ENCODE results near the gene DGKA.
"Not testable (repeated sequence)": the region's sequence is repeated elsewhere in the genome, so short reads cannot be mapped to it uniquely, and the experiment has no call there.

DGKA gene

DNA sequence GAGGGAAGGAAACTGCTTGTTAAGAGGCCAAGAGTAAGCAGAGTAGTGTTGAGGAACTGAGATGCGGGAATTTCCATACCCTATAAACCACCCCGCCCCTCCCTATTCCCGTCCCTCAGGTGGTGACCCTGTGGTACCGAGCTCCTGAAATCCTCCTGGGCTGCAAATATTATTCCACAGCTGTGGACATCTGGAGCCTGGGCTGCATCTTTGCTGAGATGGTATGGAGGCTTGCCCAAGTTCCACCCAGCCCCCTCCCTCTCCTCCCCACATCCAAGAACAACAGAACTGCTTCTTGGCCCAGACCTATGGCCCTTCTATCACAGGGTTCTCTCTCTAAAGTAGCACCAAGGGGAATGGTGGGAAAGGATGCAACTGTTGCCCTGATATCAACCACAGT, 38.4 kb downstream of the DGKA start:
- DNase-seq: no peak

- no peak for DNase-seq
Observed at GRCh38 chr12:55970775-55971174, 39.8 kb downstream of the DGKA start.

GRCh38 chr12:55972042-55972441, 41.1 kb downstream of the DGKA start:
- no peak for DNase-seq

GRCh38 chr12:55972456-55972855, 41.5 kb downstream of the DGKA start:
- DNase-seq: no peak

- peak; percentile 52 for DNase-seq
Observed at GRCh38 chr12:55972911-55973598, 42.1 kb downstream of the DGKA start.

- peak; percentile 100 for DNase-seq
Observed at GRCh38 chr12:55973599-55974307, 42.8 kb downstream of the DGKA start, which contains the start of gene RAB5B. Gene RAB5B (plus strand): TSS chr12:55974078. CDS start chr12:55986961, 12,883 bp downstream.

- no peak for DNase-seq
Observed at GRCh38 chr12:55974308-55974730, 43.4 kb downstream of the DGKA start.

DNA sequence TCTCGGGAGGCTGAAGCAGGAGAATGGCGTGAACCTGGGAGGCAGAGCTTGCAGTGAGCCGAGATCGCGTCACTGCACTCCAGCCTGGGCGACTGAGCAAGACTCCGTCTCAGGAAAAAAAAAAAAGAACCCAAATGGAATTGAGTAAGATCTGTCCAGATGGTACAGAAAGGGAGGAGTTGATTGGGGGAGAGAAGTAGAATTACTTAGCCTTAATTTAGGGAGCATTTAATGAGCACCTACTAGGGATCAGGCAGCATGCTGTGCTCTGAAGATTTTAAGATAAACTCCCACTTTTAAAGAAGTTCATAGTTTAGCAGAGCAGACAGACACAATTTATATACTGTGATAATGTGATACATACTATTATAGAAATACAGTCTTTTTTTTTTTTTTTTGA, 47.4 kb downstream of the DGKA start:
- no peak for DNase-seq

DNA sequence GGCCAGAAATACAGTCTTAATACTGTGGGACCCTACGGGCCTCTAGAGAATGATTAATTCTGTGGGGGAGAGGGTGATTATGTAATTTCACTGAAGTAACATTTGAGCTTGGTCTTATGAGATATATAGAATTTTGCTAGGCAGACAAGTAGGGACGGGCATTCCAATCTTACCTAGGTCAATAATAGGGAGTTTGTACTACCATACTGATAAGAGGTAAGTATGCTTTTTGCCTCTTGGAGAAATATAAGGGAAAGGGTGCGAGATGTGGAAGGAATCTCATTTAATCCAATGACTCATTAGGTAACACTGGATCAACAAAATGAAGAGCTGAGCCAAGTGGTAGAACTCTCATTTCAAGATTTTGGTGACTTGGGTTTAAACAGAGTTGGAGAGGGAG, 48.1 kb downstream of the DGKA start:
- no peak for DNase-seq

GRCh38 chr12:55981882-55982281, 50.9 kb downstream of the DGKA start:
- DNase-seq: not testable (repeated sequence)

DNA sequence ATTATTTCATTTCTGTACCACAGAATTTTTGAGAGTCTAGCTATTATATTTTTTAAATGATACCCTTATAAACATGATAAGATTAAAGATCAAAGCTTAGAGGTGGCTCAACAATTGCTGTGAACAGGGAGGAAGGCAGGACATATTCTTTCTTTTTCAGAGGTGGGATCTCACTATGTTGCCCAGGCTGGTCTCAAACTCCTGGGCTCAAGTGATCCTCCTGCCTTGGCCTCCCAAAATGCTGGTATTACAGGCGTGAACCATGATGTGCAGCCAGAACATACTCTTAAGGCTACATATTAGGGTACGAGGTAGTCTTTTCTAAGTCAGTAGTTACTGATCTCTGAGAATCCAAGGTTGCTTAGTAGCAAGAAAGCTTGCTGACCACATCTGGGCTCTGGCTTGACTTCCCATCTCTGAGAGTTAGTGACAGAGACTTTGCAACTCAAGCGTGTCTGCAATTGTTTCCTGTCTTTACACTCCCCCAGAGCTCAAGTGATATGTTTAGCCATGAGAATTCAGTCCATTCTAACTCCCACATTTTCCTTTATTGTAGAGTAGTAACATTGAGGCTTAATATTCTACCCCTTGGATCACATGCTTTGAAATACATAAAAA, 51.5 kb downstream of the DGKA start:
- peak; percentile 68 for DNase-seq

- DNase-seq: peak; percentile 54
Observed at GRCh38 chr12:55983232-55983842, 52.4 kb downstream of the DGKA start.

DNA sequence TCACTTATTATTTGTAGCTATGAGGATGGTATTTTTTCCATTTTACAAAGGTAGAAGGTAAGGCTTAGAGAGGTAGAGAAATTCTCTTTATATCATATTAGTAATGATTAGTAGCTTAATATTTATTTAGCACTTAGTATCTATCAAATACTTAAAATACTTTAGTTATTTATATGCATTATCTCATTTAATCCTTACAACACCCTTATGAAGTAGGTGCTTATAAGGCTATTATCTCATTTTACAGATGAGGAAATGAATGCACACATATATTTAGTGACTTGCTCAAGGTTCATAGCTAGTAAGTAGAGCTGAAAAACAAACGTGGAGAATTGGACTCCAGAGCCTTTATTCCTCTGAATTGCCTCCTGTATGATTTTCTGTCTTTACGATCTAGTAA, 53.9 kb downstream of the DGKA start:
- no peak for DNase-seq

DNA sequence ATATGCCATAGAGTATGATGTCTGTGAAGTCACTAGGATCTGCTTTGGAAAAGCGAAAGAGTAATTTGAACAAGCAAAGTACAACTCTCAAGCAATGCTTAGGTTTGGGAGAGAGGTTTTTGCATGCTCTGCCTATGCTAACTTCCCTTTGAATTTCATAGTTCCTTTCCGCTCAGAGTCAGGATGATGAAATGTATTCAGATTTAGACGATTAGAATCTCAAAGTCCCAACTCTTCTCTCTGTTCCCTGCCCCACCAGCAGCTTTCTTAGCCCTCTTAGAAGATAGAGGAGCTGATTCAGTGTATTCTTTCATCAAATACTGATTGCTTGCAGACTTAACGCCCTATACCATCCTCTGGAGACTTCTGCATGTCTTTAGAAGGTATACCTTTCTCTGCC, 54.4 kb downstream of the DGKA start:
- no peak for DNase-seq

- DNase-seq: not testable (repeated sequence)
Observed at GRCh38 chr12:55985976-55986375, 55.0 kb downstream of the DGKA start.

DNA sequence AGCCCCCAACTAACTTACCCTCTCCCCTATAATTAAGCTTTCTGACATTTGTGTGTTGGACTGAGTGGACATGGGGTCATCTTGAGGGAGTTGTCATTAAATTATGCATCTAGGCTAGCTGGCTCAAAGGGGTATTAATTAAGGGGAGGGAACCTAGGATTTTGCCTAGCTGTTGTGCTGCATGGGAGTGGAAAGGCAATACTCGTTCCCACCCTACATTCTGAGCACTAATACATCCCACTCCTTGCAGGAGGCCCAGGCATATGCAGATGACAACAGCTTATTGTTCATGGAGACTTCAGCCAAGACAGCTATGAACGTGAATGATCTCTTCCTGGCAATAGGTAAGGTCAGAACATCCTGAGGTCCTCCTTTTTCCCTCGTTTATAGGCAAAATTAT, 60.1 kb downstream of the DGKA start:
- DNase-seq: no peak

GRCh38 chr12:55993230-55993853, 62.4 kb downstream of the DGKA start:
- DNase-seq: no peak

DNA sequence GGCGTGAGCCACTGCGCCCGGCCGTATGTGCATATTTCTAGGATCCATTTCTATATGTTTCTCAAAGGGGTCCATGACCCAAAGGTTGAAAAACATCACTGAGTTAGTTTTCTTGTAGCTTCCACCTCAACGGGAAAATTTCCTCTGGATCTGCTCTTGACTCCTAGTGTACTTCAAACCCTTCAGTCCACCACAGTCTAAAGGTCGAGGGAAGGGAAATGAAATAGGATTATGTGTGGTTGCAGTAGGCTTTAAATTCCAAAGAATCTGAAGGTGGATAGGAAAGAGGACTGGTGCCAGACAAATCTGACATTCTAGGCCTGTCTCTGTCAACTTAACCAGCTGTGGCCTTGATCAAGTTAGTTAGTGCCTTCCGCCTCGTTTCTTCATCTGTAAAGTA, 64.4 kb downstream of the DGKA start:
- DNase-seq: no peak

DNA sequence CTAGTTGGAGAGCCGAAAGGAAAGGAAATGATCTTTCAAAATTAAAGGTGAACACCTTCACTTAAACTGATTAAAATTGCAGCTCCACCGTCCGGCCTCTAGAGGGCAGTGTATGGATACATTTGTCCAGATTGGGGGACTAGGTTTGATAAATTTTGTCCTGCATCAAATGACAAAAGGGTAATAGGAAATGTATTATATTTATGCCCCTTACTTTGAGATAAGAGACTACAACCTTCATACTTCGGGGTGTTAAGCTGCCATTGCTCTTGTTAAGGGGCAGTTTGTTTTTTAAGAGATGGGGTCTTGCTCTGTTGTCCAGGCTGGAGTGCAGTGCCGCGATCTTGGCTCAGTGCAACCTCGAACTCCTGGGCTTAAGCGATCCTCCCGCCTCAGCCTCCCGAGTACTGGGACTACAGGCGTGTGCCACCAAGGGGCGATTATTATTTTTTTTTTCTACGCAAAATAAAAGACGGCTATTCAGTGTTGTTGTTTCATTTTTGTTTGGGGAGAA, 65.3 kb downstream of the DGKA start:
- DNase-seq: peak; percentile 64

DNA sequence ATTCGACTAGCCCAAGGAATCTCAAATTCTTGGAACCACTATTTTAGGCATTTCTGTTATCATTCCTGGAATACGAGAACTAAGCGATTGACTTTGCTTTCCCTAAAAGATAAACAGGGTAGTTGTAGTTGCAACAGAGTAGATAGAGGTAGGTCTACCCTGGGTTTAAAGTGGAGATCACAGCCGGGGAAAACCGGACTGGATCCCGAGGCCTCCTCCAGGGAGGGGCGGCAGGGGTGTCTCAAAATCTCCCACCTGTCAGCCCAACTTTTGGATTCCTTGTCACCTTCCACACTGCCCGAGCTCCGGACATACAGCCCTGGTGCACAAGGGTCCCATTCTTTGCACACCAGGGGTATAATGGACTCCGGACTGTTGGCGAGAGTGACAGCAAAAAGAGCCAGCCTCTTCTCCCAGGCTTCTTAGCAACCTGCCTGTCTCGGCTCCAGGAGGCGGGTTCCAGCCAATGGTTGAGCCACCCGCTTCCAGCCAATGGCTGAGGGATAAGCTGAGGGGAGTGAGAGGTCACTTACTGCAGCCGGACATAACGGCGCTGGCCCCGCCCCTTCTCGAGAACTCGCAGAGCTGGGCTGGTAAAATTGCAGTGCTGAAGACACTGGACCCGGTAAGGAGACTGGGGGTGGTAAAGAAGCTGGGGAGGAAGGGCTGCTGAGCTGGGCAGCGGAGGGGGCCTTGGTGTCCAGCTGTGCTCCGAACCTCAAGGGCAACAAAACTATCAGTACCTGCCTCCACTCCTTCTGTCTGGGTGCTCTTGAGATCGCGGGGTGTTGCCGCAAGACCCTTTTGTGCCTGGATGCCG, 66.0 kb downstream of the DGKA start, which contains the start of gene SUOX:
SUOX (plus strand) TSS at position 562 of the 820 bp plus-strand sequence. CDS start 4,946 bp downstream, outside the sequence.
- DNase-seq: peak; percentile 97

DNA sequence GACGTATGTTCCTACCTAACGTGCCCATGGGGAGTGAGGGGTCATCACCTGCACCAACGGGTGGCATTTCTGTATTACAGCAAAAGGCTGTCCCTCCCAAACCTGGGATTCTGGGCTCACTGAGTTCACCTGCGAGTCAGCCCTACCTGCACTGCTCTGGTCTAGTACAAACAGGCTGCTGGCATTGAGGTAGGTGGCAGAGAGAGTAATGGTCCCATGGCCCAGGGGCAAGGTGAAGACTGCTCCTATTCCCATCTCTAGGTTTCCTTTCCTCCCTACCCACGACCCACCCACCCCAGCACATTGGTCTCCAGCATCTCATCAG, 66.5 kb downstream of the DGKA start:
- DNase-seq: no peak

DNA sequence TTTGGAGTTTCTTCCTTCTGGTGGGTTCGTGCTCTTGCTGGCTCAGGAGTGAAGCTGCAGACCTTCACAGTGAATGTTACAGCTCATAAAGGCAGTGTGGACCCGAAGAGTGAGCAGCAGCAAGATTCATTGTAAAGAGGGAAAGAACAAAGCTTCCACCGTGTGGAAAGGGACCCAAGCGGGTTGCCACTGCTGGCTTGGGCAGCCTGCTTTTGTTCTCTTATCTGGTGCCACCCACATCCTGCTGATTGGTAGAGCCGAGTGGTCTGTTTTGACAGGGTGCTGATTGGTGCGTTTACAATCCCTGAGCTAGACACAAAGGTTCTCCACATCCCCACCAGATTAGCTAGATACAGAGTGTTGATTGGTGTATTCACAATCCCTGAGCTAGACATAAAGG, 68.6 kb downstream of the DGKA start:
- DNase-seq: not testable (repeated sequence)
